GM19324 (cell line): Measurements from ENCODE around the gene LYRM7.
"Not testable (repeated sequence)": the region's sequence is repeated elsewhere in the genome, so short reads cannot be mapped to it uniquely, and the experiment has no call there.

Source experiments
- ATAC-seq: cut with Tn5 transposase; IDR thresholded peaks from one replicate; pipeline ENCODE4 v1.9.1; 2021; ENCODE audit warnings: mild to moderate bottlenecking, moderate library complexity; ENCODE audit not compliant: unreplicated experiment, low FRiP score

LYRM7 gene

DNA sequence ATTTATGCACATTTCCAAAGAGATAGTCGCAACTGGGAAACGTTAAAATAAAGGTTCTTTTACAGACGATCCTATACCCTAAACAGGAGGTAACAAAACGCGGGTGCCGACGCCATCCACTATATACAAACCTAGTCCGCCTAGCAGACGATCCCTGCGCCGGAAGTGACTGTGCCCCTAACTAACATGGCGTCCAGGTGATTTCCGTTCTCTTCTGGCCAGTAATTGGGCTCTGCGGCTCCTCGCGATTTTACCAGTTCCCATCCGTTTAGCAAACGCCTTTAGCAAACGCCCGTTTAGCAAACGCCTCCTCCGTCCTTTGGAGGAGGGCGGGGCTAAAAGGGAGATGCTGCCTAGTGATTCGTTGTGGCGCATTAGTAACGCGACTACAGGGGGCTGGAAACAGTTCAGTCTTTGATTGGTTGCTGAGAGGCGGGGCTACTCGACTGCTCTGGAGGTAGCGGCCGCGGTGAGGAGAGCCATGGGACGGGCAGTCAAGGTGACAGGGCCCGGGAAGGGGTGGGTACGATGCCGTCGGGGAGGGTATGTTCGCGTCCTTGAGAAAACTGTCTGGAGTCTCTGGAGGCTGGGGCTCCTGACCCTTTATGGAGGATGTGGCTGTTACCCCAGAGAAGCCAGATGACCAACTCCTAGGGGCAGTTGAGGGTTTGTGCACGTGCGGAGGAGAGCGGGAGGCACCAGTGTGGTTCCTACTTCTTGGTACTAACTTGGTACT lies at the start of gene LYRM7:
LYRM7 (plus strand) TSS at position 405 of the 736 bp plus-strand sequence; CDS start at position 482, 77 bp downstream.
- peak; percentile 99 for ATAC-seq

DNA sequence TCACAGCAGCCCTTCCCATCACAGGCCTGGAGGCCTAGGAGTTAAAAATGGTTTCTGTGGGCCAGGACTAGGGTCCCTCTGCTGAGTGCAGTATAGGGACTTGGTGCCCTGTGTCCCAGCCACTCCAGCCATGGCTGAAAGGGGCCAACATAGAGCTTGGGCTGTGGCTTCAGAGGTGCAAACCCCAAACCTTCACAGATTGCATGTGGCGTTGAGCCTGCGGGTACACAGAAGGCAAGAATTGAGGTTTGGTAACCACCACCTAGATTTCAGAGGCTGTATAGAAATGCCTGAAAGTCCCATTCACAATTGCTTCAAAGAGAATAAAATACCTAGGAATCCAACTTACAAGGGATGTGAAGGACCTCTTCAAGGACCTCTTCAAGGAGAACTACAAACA lies 43.5 kb upstream of the LYRM7 start:
- not testable (repeated sequence) for ATAC-seq

DNA sequence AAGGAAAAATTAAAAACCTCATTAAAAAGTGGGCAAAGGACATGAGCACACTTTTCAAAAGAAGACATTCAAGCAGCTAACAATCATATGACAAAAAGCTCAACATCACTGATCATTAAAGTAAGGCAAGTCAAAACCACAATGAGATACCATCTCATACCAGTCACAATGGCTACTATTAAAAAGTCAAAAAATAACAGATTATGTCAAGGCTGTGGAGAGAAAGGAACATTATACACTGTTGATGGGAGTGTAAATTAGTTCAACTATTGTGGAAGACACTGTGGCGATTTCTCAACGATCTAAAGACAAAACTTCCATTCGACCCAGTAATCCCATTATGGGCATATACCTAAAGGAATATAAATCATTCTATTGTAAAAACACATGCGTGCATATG lies 41.4 kb upstream of the LYRM7 start:
- no peak for ATAC-seq

DNA sequence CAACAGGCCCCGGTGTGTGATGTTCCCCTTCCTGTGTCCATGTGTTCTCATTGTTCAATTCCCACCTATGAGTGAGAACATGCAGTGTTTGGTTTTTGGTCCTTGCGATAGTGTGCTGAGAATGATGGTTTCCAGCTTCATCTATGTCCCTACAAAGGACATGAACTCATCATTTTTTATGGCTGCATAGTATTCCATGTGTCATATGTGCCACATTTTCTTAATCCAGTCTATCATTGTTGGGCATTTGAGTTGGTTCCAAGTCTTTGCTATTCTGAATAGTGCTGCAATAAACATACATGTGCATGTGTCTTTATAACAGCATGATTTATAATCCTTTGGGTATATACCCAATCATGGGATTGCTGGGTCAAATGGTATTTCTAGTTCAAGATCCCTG lies 37.7 kb upstream of the LYRM7 start:
- ATAC-seq, result not testable (repeated sequence)

DNA sequence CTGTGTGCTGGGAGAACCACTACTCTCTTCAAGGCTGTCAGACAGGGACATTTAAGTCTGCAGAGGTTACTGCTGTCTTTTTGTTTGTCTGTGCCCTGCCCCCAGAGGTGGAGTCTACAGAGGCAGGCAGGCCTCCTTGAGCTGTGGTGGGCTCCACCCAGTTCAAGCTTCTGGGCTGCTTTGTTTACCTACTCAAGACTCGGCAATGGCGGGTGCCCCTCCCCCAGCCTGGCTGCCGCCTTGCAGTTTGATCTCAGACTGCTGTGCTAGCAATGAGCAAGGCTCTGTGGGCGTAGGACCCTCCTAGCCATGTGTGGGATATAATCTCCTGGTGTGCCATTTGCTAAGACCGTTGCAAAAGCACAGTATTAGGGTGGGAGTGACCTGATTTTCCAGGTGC lies 32.3 kb upstream of the LYRM7 start:
- ATAC-seq, result not testable (repeated sequence)

DNA sequence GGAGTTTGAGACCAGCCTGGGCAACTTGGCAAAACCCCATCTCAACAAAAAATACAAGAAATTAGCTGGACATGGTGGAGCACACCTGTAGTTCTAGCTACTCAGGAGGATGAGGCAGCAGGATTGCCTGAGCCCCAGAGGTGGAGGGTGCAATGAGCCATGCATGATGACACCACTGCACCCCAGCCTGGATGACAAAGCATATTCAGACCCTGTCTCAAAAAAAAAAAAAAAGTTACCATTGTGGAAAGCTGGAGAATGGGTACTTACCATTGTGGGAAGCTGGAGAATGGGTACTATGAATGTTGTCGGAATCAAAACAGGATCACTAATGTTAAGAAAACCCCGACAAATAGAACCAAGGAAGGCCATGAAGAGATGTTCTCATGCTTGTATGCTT lies 31.4 kb upstream of the LYRM7 start:
- ATAC-seq, result no peak

DNA sequence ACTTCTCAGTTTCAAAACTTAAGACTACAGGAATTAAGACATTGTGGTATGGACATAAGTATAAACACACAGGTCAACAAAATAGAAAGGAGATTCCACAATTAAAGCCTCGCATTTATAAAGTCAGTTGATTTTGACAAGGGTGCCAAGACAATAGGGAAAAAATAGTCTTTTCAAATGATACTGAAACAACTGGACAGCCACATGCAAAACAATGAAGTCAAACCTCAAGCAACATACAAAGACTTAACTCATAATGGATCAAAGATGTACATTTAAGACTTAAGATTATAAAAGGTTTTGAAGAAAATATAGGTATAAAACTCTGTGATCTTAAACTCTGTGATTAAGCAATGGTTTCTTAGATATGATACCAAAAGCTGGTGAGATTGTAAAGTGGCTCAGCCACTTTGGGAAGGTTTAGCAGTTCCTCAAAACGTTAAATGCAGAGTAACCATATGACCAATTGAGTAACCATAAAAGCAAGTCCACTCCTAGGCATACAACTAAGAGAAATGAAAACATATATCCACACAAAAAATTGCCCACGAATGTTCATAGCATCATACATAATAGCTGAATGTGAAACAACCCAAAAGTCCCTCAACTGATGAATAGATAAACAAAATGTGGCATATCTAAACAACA lies 27.6 kb upstream of the LYRM7 start:
- peak; percentile 56 for ATAC-seq

DNA sequence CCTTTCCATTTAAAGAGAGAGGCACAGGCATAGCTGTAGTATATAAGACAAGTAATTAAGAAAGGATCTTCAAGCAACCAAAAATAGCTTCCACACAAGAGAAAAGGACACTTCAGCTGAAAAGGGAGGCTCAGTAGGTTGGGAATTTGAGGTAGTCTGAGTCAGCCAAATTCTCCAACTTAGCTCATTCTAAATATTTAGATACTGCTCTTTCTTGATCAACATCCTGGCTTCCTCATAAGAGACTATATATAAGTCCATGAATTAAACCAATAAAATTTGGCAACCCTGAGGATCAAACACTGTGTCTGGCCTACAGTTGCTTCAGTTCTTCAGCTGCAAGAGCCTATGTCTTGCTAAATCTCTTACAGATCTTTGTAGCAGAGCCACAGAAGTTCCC lies 23.5 kb upstream of the LYRM7 start:
- no peak for ATAC-seq

DNA sequence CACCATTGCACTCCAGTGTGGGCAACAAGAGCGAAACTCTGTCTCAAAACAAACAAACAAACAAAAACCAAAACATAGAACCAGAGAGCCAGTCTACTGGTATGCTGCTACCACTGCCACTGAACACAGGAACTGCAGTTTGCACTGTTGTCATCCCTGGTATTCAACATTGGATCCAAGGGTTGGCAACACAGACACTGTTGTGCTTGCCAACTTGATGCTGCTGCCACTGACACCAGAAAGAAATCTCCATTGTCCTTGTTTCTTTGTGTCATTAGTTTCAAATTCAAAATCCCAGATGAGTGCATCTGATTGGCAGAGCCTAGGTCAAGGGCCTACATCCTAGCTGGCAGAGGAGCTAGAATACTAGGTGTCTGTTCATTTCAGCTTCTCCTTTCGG lies 21.9 kb upstream of the LYRM7 start:
- no peak for ATAC-seq

DNA sequence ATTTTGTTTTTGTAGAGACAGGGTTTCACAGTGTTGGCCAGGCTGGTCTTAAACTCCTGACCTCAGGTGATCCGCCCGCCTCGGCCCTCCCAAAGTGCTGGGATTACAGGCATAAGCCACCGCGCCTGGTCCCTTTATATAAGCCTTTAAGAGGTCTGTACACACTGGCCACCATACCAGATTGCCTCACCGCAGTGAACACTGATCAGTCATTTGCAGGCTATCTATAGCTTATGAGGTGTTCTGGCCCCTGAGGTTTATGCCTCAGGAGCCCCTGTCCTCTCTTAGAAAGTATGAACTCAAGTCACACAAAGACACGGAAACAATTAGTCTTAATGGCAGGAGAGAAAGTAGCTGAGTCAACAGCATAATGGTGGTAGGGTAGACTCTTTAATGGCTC lies 20.3 kb upstream of the LYRM7 start:
- ATAC-seq, result no peak

DNA sequence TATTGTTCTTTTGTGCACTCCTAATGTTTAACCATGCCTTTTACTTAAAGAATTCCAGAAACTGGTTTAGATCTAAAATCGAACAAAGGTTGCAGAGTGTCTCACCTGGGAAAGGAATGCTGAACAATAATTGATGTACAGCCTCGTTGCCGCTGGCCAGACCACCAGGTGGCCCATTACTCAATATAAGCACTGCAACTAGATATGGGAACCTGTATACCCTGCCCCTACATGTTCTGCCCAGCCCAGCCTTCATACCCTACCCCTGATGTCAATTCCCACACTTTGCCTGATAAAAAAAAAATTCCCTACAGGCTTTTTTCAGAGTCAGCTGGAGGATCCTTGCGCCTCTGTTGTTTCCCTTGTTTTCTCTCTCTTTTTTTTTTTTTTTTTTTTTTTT lies 19.5 kb upstream of the LYRM7 start:
- no peak for ATAC-seq

DNA sequence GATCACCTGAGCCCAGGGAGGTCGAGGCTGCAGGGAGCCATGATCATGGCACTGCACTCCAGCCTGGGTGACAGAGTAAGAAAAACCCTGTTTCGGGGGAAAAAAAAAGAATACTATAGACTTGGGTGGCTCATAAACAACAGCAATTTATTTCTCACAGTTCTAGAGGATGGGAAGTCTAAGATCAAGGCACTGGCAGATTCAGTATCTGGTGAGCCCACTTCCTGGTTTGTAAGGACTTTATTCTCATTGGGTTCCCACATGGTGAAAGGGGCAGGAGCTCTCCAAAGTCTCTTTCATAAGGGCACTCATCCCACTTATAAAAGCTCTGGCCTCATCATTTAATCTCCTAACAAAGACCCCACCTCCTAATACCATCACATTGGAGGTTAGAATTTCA lies 14.4 kb upstream of the LYRM7 start:
- no peak for ATAC-seq

DNA sequence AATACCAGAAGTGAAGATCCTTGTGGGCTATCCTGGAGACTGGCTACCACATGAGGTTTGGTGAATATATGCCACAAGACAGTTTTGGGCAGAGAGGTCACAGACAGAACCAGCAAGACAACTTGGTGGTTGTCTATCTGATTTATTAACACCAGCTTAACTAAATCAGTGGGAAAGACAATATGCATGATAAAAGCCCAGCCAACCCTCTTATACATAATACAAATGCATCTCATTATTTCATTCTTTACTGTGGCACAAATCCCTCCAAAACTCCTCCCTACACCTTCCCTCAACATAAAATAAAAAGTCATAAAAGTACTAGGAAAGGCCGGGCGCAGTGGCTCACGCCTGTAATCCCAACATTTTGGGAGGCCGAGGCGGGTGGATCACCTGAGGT lies 13.8 kb upstream of the LYRM7 start:
- ATAC-seq, result no peak

DNA sequence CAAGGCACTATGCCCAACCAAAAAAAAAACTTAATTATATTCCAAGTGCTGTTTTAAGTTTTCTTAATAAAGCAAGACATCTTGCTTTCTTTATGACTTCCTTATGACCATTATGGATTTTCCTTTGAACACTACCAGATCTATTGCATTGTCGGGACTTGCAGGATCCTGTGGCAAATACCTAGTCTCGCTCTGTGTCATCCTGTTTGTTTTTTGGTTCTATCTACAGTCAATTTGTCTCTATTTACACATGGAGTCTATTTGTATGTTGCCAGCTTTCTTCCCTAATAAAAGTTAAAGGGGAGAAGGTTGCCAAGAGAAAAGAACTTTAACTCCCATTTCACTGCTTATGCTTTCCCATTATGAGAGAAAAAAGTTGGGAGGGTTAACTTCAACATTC lies 10.6 kb upstream of the LYRM7 start:
- no peak for ATAC-seq

DNA sequence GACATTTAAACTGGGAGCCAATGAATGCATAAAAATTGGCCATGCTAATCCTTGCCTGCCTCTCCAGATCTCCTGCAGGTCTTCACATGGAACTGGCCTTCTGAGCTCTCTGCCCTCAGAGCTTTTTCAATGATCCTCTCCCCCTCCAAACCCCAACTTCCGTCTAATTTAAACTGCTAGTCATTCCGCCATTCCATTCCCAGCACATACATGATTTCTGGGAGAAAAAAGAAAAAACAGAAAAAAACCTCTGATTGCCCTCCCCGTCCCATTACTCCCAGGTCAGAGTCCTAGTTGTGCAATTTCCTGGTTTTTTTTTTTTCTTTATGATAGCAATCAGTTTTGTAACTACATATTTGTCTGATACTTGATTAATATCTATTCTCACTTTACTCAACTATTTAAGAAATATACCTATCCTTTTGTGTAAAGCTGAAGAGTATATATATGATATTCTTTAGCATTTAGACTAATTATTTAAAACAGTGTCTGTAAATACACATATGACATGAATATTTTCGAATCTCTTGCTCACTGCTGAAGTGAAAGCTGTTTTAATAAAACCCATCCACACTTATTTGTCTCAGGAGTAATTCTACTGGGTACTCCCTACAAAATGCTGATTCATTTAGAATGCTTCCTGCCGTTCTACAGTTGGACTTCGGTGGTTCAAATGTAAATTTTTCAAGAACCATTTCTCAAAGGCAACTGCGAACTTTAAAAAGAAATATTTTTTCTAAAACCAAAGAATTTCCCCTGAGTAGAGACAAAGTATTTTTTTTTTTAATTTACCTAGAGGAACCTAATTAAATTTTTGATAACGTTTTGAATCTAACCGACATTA lies 7.2 kb upstream of the LYRM7 start:
- no peak for ATAC-seq

DNA sequence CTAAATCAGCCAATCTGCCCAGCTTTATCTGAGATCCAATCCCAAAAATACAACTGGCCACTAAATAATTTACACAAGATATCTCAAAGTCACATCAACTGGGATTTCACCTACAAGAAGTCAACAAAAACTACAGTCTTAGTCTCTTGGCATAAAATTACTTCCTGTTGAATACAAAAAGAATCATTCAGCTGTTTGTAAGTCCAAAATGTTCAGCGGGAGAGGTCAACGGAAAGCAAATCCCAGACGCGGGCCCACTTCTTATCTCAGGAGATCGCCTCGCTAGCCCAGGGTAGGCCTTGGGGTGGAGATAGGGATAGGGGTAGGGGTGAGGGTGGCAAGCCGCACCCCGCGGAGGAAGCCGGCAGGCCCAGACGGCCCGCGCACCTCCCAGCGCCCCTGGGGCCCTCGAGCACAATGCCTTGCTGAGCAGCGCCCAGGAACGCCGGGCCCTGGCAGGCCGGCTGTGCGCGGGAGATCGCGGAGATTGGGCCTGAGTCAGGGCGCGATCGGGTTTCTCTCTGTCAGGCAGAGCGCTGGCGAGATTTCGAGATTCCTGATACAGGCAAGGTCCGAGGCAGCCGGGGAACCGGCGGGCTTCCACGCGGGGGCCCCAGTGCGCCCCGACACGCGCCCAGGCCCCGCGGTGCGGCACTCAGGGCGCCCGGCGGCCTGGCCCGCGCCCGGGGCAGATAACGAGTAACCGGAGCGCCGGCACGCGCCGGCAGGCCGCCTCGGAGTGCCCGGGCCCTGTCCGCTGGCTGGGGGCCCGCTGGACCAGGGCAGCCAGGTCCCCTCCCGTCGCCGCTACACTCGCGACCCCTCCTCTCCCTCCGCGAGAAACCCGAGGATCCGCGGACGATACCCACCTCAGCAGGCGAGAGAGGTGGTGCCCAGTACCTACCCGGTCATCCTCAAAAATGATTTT lies 6.3 kb upstream of the LYRM7 start:
- ATAC-seq, result peak; percentile 85

DNA sequence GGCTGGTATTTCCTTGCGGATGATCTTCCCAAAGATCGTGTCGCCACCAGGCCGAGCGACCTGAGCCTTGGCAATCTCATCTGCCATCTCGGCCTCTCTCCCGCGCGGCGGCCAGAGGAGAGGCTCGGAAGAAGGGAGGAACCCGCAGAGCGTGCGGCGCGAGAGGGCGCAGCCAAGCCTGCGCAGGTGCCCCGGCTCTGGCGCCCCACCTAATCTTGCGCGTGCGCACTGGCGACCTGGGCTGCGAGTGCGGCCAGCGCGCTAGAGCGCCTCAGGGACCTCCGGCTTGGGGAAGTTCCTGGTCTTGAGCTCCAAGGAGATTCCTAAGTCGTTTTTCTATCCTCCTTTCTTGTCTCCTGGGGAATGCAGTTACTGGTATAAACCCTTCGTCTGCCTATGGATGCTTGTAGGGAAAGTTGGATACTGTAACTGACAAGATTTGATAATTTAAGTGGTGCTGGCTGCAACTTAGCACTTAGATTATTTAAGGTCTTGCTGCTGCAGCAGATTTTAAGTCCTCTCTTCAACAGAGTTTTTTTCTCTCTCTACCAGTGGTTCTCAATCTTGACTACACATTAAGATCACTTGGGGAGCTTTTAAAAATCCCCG lies 5.5 kb upstream of the LYRM7 start, which contains the start of gene HINT1:
HINT1 (minus strand) TSS at position 138 of the 609 bp plus-strand sequence; CDS start at position 87, 51 bp downstream.
- peak; percentile 85 for ATAC-seq

DNA sequence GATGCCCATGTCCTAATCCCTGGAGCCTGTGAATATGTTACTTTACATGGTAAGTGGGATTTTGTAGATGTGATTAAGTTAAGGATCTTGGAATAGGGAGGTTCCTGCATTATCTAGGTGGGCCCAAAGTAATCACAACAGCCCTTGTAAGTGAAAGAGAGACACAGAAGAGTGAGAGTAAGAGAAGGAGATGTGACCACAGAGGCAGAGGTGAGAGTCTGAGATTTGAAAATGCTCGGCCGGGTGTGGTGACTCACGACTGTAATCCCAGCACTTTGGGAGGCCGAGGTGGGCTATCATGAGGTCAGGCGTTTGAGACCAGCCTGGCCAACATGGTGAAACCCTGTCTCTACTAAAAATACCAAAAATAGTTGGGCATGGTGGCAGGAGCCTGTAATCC lies 3.1 kb upstream of the LYRM7 start:
- no peak for ATAC-seq

DNA sequence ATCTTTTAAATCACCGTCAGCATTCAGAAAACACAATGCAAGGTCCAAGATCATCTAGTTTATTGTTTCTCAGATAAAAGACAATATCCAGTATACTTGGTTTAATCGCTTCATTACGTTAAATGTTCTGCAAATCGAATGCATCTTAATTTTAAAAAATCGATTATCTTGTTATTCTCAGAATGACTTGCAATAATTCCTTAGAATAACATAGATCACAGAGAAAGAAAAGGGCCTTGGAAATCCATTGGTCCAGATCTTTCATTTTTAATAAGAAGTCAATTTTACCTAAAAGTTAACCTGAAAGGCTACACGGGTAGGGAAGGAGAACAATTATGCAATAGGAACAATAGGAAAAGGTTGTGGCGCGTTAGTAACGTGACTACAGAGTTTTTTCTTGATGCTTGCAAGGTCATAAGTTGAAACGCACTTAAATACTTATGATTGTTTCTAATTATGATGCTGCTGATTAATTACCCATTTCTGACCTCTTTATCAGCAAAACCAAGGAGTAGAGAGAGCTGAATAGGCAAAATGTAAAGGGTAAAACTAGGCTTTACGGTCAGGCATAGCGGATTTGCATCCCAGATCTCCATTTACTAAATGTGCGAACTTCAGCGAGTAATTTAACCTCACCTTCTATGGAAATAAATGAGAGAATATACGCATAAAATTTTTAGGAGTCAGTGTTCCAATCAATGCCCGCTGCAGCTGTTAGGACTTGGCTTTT lies 769 bp upstream of the LYRM7 start:
- ATAC-seq, result no peak
